ENCODE data around the gene PRPF6.

- no peak for TF ChIP-seq CTCF (conservative IDR thresholded peaks at IDR 0.05)
- TF ChIP-seq EZH2 (IDR thresholded peaks at IDR 0.05; ENCODE audit: low read depth), result no peak
Measured at GRCh38 chr20:64022671-64023360, 41.9 kb downstream of the PRPF6 start.

Measured in PC-9 (cell line).